Tibial nerve (tissue), 4 donors: ENCODE data around the gene DMD. TPM values are rescaled to one million over a fixed set of nuclear protein-coding genes. Genes with fewer than 3 reads are reported as not detected.
A peak's percentile ranks its signal among the peaks of the same experiment; 100 is the strongest.

ENCODE experiments used
- DNase-seq, 2 donors: peaks; one replicate each; pipeline ENCODE4 v3.0.0-alpha.2; 2019; ENCODE audit warnings: low spot score in 2 of 2
- H3K27ac ChIP-seq, 4 donors: fragments of 200-600 bp; sonication (generic) in 3 of 4; one replicate each; pipeline ENCODE4 v1.5.1; 2017 to 2019; ENCODE audit warnings: mild to moderate bottlenecking in 1 of 4
- H3K27me3 ChIP-seq, 2 donors: fragments of 200-600 bp; sonication (generic) in 1 of 2; one replicate each; pipeline versions ENCODE4 v1.5.1 to v1.6.0; 2017 to 2019
- H3K36me3 ChIP-seq, 3 donors: fragments of 200-600 bp; sonication (generic); one replicate each; pipeline ENCODE4 v1.5.1; 2018 to 2019
- H3K4me1 ChIP-seq, 4 donors: fragments of 200-600 bp; sonication (generic) in 3 of 4; one replicate each; pipeline ENCODE4 v1.5.1; 2017 to 2019
- H3K4me3 ChIP-seq, 4 donors: fragments of 200-600 bp; sonication (generic) in 3 of 4; one replicate each; pipeline ENCODE4 v1.5.1; 2017 to 2019; ENCODE audit warnings: mild to moderate bottlenecking in 1 of 4, moderate library complexity in 1 of 4
- H3K9me3 ChIP-seq, 4 donors: fragments of 200-600 bp; sonication (generic) in 3 of 4; one replicate each; pipeline ENCODE4 v1.5.1; 2017 to 2019
- EP300 ChIP-seq, 2 donors: sonication (generic); formaldehyde crosslinking; IDR thresholded peaks; one replicate each; pipeline ENCODE4 v1.6.1; 2017; ENCODE audit warnings: antibody characterized with exemption in 2 of 2, mild to moderate bottlenecking in 1 of 2
- POLR2A ChIP-seq, 2 donors: fragments of 450-650 bp; IDR thresholded peaks; one replicate each; pipeline ENCODE4 v1.6.1; 2017; ENCODE audit warnings: antibody characterized with exemption in 2 of 2, mild to moderate bottlenecking in 2 of 2, moderate library complexity in 2 of 2
- WGBS, 2 donors: methylation state at CpG; one replicate each; pipeline ENCODE4 v1.1.5; 2018; 5-methylcytosine and 5-hydroxymethylcytosine counted together
- total RNA-seq, 4 donors: library from RNA; depleted of rRNA; stranded (reverse); fragments of >200 nt; gene quantifications; one replicate each; pipeline ENCODE4 v1.1.0, GENCODE V29; 2016
- TF ChIP-seq, protein P1 (sequence below), 5 experiments: fragments of 200-600 bp in 3 of 5; fragments of 450-650 bp in 2 of 5; sonication (generic) in 3 of 5; IDR thresholded peaks; one replicate each; pipeline ENCODE4 v1.5.1; 2016 to 2019; ENCODE audit warnings: antibody characterized with exemption in 5 of 5, mild to moderate bottlenecking in 3 of 5, moderate library complexity in 2 of 5

DMD gene
- total RNA-seq, 4 donors from 2014 or later: 156 to 345 (median 245) TPM

DNA sequence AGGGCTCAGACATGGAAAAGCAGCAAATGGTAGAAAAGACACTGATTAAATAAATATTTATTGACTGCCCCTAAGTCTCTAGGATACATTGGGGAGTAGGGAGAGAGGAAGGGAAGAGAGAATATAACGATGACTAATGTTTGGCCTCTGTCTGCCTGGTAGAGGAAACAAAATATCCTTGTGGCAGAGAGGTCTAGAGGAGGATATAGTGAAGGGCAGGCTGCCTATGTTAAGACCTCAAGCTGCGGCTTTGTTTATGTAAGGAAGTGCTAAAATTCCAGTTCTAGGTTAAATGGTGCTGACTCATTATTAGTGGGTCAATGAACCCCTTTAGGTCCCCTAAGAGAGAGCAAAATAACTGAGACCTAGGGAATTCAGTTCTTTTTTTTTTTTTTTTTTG lies 1712.2 kb downstream of the DMD start:
- DNase-seq: no peak
- H3K27me3 ChIP-seq: no peaks in the 10 kb centered on the region
- H3K9me3 ChIP-seq: no peaks in the 10 kb centered on the region
- TF ChIP-seq, protein P1, sequence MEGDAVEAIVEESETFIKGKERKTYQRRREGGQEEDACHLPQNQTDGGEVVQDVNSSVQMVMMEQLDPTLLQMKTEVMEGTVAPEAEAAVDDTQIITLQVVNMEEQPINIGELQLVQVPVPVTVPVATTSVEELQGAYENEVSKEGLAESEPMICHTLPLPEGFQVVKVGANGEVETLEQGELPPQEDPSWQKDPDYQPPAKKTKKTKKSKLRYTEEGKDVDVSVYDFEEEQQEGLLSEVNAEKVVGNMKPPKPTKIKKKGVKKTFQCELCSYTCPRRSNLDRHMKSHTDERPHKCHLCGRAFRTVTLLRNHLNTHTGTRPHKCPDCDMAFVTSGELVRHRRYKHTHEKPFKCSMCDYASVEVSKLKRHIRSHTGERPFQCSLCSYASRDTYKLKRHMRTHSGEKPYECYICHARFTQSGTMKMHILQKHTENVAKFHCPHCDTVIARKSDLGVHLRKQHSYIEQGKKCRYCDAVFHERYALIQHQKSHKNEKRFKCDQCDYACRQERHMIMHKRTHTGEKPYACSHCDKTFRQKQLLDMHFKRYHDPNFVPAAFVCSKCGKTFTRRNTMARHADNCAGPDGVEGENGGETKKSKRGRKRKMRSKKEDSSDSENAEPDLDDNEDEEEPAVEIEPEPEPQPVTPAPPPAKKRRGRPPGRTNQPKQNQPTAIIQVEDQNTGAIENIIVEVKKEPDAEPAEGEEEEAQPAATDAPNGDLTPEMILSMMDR (IDR thresholded peaks at IDR 0.05): no peak
- TF ChIP-seq EP300 (IDR thresholded peaks at IDR 0.05): no peak
- no peak for TF ChIP-seq POLR2A (IDR thresholded peaks at IDR 0.05)
- peak overlapping the region in 2 of 4 donors; percentile 68 to 78 for H3K27ac ChIP-seq
- WGBS, 2 donors: 0 to 53% methylated on average over 2 of the region's 2 CpGs
- H3K4me1 ChIP-seq: peaks cover 0 to 11% (median 0%) of the 10 kb centered on the region in 4 donors
- no peaks in the 10 kb centered on the region for H3K36me3 ChIP-seq
- H3K4me3 ChIP-seq: no peak overlapping the region

DNA sequence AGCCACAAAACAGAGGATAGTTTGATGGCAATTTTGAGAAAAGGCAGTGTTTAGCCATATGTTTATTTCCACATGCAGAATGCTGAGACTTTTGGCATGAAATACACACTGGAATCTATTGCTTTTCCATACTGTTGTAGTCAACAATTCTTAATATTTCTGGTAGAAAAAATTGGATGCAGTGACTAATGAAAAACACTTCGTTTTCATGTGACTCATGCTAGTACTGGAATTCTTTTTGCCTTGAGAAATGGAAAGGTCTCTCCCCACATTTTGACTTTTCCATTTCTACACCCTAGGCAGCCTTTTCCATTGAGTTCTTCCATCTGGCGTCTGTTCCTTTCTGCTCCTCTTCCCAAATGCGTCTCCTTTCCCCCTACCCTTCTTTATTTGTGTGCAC lies 1714.3 kb downstream of the DMD start:
- Histone ChIP-seq H3K27me3 (no peaks in the 10 kb centered on the region), H3K4me1 (no peaks in the 10 kb centered on the region), H3K36me3 (no peaks in the 10 kb centered on the region), H3K9me3 (no peaks in the 10 kb centered on the region), H3K27ac (peak overlapping the region in 3 of 4 donors; percentile 15 to 78 (median 58)), H3K4me3 (no peak overlapping the region)
- WGBS, 2 donors: 43 to 48% methylated on average over 3 of the region's 3 CpGs
- no peak for DNase-seq
- TF ChIP-seq, protein P1 (IDR thresholded peaks at IDR 0.05): no peak
- TF ChIP-seq EP300 (IDR thresholded peaks at IDR 0.05): peak in 1 of 2 donors; percentile 13

DNA sequence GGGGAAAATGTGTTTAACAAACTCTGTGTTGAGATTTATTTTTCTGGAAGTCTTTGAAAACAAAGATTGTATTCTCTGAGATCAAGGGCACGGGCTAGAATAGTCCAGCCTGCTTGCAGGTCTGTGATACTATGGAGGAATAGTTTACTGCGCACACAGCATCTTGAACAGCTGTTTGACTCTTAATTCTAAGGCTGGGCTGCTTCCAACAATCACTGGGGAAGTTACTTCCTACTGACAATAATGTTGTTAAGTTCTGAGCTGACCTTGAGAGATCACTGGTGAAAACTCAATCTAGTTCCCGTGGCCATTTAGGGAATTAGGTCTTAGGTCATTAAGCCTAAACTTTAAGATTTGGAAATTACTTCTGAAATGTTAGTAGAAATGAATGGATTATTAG lies 1723.4 kb downstream of the DMD start:
- no peaks in the 10 kb centered on the region for H3K9me3 ChIP-seq
- no peak overlapping the region for H3K4me3 ChIP-seq
- no peaks in the 10 kb centered on the region for H3K27me3 ChIP-seq
- no peaks in the 10 kb centered on the region for H3K36me3 ChIP-seq
- no peaks in the 10 kb centered on the region for H3K4me1 ChIP-seq
- TF ChIP-seq, protein P1 (IDR thresholded peaks at IDR 0.05): no peak
- TF ChIP-seq EP300 (IDR thresholded peaks at IDR 0.05): no peak
- TF ChIP-seq POLR2A (IDR thresholded peaks at IDR 0.05): no peak
- peak overlapping the region in 1 of 4 donors; percentile 23 for H3K27ac ChIP-seq
- 21 to 38% methylated on average over 3 of the region's 3 CpGs for WGBS, 2 donors
- DNase-seq: no peak

DNA sequence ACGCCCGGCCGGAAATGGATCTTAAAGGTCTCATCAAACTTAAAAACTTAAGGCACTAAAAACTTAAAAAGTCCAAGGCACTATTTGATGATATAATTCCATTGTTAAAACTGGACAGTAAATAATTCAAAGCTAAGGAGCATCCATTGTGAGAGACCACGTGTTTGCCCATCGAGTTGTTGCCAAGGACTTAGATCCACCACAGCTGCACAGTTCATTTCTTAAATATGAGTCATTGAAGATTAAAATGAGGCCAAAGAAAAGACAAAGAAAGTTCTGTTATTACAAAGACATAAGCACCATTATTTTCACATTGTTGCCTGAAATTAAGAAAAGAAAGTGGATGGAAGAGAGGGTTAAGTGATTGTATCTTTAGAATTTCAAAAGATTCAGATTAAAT lies 1728.0 kb downstream of the DMD start:
- Histone ChIP-seq H3K4me3 (no peak overlapping the region), H3K36me3 (no peaks in the 10 kb centered on the region), H3K27ac (peak overlapping the region in 2 of 4 donors; percentile 54 to 75), H3K4me1 (no peaks in the 10 kb centered on the region), H3K27me3 (no peaks in the 10 kb centered on the region), H3K9me3 (no peaks in the 10 kb centered on the region)
- TF ChIP-seq POLR2A (IDR thresholded peaks at IDR 0.05) (no peak), EP300 (IDR thresholded peaks at IDR 0.05) (peak; percentile 29 to 42)
- TF ChIP-seq, protein P1 (IDR thresholded peaks at IDR 0.05): no peak
- DNase-seq: no peak
- 13 to 45% methylated on average over 5 of the region's 5 CpGs for WGBS, 2 donors

DNA sequence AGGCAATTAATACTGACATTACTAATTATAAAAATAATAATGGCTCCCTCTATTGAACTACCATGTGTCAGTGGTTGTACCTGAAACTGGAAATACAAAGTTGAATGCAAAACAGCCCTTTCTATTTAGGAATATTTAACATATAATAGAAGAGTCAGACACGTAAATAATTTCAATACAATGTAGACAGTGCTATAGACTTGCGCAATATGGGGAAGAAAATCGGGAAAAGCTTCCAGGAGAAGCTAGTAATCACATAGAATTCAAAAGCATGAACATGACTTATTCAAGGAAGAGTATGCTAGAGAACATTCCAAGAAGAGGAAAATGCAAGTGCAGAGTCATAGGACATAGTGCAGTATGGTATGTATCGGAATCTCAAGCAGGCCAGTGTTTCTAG lies 1730.7 kb downstream of the DMD start:
- WGBS, 2 donors: 78 to 87% methylated on average over 4 of the region's 4 CpGs
- no peak overlapping the region for H3K4me3 ChIP-seq
- no peaks in the 10 kb centered on the region for H3K9me3 ChIP-seq
- TF ChIP-seq EP300 (IDR thresholded peaks at IDR 0.05): no peak
- TF ChIP-seq, protein P1 (IDR thresholded peaks at IDR 0.05): no peak
- no peak for TF ChIP-seq POLR2A (IDR thresholded peaks at IDR 0.05)
- H3K27me3 ChIP-seq: no peaks in the 10 kb centered on the region
- peak overlapping the region in 1 of 4 donors; percentile 57 for H3K27ac ChIP-seq
- H3K36me3 ChIP-seq: no peaks in the 10 kb centered on the region
- H3K4me1 ChIP-seq: no peaks in the 10 kb centered on the region
- DNase-seq: no peak
